GM23338 (cell line): ENCODE measurements around the gene RYR1. TPM values are rescaled to one million over a fixed set of nuclear protein-coding genes. Genes with fewer than 3 reads are reported as not detected.

Source experiments
- ATAC-seq: fragments of 200-7000 bp; cut with Tn5 transposase; 3 replicates; pipeline ENCODE4 v1.9.1; 2020
- DNase-seq: peaks from one replicate; pipeline ENCODE4 v3.0.0-alpha.2; 2015; ENCODE audit warnings: low spot score
- H2AFZ ChIP-seq: fragments of 200-600 bp; sonication (generic); 2 replicates; pipeline ENCODE4 v1.8.0; 2016; ENCODE audit warnings: antibody characterized with exemption, mild to moderate bottlenecking, moderate library complexity
- H3F3A ChIP-seq: fragments of 200-600 bp; sonication (generic); replicated peaks from 2 replicates; pipeline ENCODE4 v1.8.0; 2017; ENCODE audit warnings: antibody characterized with exemption, mixed run types, low read depth
- H3K27ac ChIP-seq: fragments of 200-600 bp; sonication (generic); 2 replicates; pipeline ENCODE4 v1.6.1; 2016; ENCODE audit warnings: low read depth
- H3K27me3 ChIP-seq: fragments of 200-600 bp; sonication (generic); 2 replicates; pipeline ENCODE4 v1.8.0; 2016; ENCODE audit warnings: mild to moderate bottlenecking, mixed run types, moderate library complexity; ENCODE audit not compliant: insufficient read depth
- H3K36me3 ChIP-seq: fragments of 200-600 bp; sonication (generic); 2 replicates; pipeline ENCODE4 v1.8.0; 2016; ENCODE audit warnings: mild to moderate bottlenecking; ENCODE audit not compliant: insufficient read depth
- H3K4me1 ChIP-seq: fragments of 200-600 bp; sonication (generic); 2 replicates; pipeline ENCODE4 v1.8.0; 2016; ENCODE audit warnings: mild to moderate bottlenecking, moderate library complexity; ENCODE audit not compliant: insufficient read depth
- H3K4me2 ChIP-seq: fragments of 200-600 bp; sonication (generic); 2 replicates; pipeline ENCODE4 v1.7.1; 2017; ENCODE audit warnings: mixed run types
- H3K4me3 ChIP-seq: fragments of 200-600 bp; sonication (generic); 2 replicates; pipeline ENCODE4 v1.6.1; 2016; ENCODE audit warnings: mixed run types
- H3K79me2 ChIP-seq: fragments of 200-600 bp; sonication (generic); replicated peaks from 2 replicates; pipeline ENCODE4 v1.8.0; 2017; ENCODE audit warnings: mild to moderate bottlenecking; ENCODE audit not compliant: insufficient read depth
- H3K9me2 ChIP-seq: fragments of 200-600 bp; sonication (generic); 2 replicates; pipeline ENCODE4 v1.8.0; 2017; ENCODE audit not compliant: insufficient read depth
- H4K20me1 ChIP-seq: fragments of 200-600 bp; sonication (generic); replicated peaks from 2 replicates; pipeline ENCODE4 v1.8.0; 2017; ENCODE audit warnings: mild to moderate bottlenecking; ENCODE audit not compliant: insufficient read depth
- H3K27ac Mint-ChIP-seq: 2 replicates; pipeline ENCODE4 v1.8.0; 2020; ENCODE audit warnings: inconsistent platforms, mild to moderate bottlenecking, moderate library complexity, mixed read lengths
- H3K27me3 Mint-ChIP-seq: 3 replicates; pipeline ENCODE4 v1.8.0; 2022; ENCODE audit warnings: low read depth, mild to moderate bottlenecking, moderate library complexity, mixed read lengths, inconsistent platforms; ENCODE audit not compliant: insufficient read depth, poor library complexity
- H3K36me3 Mint-ChIP-seq: 3 replicates; pipeline ENCODE4 v1.8.0; 2021; ENCODE audit warnings: low read depth, mild to moderate bottlenecking, inconsistent platforms, moderate library complexity, mixed read lengths
- H3K4me1 Mint-ChIP-seq: 3 replicates; pipeline ENCODE4 v1.8.0; 2020; ENCODE audit warnings: mild to moderate bottlenecking, inconsistent platforms, mixed read lengths
- H3K4me3 Mint-ChIP-seq: 3 replicates; pipeline ENCODE4 v1.8.0; 2021; ENCODE audit warnings: moderate library complexity, mild to moderate bottlenecking, inconsistent platforms, mixed read lengths
- H3K9me3 Mint-ChIP-seq: 3 replicates; pipeline ENCODE4 v1.8.0; 2020; ENCODE audit warnings: moderate library complexity, mild to moderate bottlenecking, inconsistent platforms, mixed read lengths
- JUNB ChIP-seq: IDR thresholded peaks from one replicate; pipeline ENCODE4 v1.6.1; 2016; ENCODE audit warnings: antibody characterized with exemption; ENCODE audit not compliant: unreplicated experiment
- NANOG ChIP-seq: IDR thresholded peaks from 2 replicates; pipeline ENCODE4 v1.6.1; 2016; ENCODE audit warnings: antibody characterized with exemption, borderline replicate concordance
- POLR2AphosphoS5 ChIP-seq: IDR thresholded peaks from 2 replicates; pipeline ENCODE4 v1.6.1; 2016; ENCODE audit warnings: antibody characterized with exemption, low read depth
- polyA plus RNA-seq: library from polyadenylated mRNA; unstranded; fragments of >200 nt; fragmentation: Nextera tagmentation; extraction: Ambion mirVana; gene quantifications from 2 replicates; pipeline ENCODE4 v1.2.1, GENCODE V29; 2016
- total RNA-seq: library from RNA; depleted of rRNA; stranded (reverse); fragments of >200 nt; shearing (Covaris generic); gene quantifications from 2 replicates; pipeline ENCODE4 v1.2.3, GENCODE V29; 2014
- TF ChIP-seq, protein P1 (sequence below): fragments of 250-450 bp; sonication (Bioruptor Pico); IDR thresholded peaks from 2 replicates; pipeline ENCODE4 v1.5.0; 2020; ENCODE audit warnings: mild to moderate bottlenecking, moderate library complexity
- TF ChIP-seq, protein P2 (sequence below): IDR thresholded peaks from one replicate; pipeline ENCODE4 v1.6.1; 2018; ENCODE audit warnings: antibody characterized with exemption; ENCODE audit not compliant: unreplicated experiment
- TF ChIP-seq, protein P3 (sequence below), 2 experiments: fragments of 200-600 bp in 1 of 2; sonication (generic) in 1 of 2; conservative IDR thresholded peaks; 2 replicates each; pipeline versions ENCODE4 v1.5.1 to v1.6.1; 2016 to 2017; ENCODE audit warnings: antibody characterized with exemption in 2 of 2, low read depth in 2 of 2, mild to moderate bottlenecking in 2 of 2, moderate library complexity in 1 of 2
- TF ChIP-seq, protein P4 (sequence below): IDR thresholded peaks from 2 replicates; pipeline ENCODE4 v1.6.1; 2016; ENCODE audit warnings: antibody characterized with exemption

RYR1 gene
- total and polyA plus RNA-seq, 2 experiments from 2014 or later = 4.0 to 26.7 TPM

DNA sequence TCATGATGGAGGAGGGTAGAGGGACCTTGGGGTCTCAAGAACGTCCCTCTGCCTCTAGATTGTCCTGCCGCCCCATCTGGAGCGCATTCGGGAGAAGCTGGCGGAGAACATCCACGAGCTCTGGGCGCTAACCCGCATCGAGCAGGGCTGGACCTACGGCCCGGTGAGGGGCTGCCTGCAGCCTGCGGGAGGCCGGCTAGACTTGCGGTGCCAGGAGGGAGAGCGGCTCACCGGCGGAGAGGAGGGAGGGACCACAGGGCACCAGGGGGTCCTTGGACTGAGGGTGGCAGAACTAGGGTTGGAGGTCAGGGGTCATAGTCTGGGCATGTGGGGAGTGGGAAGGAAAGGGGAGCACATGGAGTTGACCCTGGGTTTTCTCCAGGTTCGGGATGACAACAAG lies 29.9 kb downstream of the RYR1 start (continued):
- TF ChIP-seq, protein P1, sequence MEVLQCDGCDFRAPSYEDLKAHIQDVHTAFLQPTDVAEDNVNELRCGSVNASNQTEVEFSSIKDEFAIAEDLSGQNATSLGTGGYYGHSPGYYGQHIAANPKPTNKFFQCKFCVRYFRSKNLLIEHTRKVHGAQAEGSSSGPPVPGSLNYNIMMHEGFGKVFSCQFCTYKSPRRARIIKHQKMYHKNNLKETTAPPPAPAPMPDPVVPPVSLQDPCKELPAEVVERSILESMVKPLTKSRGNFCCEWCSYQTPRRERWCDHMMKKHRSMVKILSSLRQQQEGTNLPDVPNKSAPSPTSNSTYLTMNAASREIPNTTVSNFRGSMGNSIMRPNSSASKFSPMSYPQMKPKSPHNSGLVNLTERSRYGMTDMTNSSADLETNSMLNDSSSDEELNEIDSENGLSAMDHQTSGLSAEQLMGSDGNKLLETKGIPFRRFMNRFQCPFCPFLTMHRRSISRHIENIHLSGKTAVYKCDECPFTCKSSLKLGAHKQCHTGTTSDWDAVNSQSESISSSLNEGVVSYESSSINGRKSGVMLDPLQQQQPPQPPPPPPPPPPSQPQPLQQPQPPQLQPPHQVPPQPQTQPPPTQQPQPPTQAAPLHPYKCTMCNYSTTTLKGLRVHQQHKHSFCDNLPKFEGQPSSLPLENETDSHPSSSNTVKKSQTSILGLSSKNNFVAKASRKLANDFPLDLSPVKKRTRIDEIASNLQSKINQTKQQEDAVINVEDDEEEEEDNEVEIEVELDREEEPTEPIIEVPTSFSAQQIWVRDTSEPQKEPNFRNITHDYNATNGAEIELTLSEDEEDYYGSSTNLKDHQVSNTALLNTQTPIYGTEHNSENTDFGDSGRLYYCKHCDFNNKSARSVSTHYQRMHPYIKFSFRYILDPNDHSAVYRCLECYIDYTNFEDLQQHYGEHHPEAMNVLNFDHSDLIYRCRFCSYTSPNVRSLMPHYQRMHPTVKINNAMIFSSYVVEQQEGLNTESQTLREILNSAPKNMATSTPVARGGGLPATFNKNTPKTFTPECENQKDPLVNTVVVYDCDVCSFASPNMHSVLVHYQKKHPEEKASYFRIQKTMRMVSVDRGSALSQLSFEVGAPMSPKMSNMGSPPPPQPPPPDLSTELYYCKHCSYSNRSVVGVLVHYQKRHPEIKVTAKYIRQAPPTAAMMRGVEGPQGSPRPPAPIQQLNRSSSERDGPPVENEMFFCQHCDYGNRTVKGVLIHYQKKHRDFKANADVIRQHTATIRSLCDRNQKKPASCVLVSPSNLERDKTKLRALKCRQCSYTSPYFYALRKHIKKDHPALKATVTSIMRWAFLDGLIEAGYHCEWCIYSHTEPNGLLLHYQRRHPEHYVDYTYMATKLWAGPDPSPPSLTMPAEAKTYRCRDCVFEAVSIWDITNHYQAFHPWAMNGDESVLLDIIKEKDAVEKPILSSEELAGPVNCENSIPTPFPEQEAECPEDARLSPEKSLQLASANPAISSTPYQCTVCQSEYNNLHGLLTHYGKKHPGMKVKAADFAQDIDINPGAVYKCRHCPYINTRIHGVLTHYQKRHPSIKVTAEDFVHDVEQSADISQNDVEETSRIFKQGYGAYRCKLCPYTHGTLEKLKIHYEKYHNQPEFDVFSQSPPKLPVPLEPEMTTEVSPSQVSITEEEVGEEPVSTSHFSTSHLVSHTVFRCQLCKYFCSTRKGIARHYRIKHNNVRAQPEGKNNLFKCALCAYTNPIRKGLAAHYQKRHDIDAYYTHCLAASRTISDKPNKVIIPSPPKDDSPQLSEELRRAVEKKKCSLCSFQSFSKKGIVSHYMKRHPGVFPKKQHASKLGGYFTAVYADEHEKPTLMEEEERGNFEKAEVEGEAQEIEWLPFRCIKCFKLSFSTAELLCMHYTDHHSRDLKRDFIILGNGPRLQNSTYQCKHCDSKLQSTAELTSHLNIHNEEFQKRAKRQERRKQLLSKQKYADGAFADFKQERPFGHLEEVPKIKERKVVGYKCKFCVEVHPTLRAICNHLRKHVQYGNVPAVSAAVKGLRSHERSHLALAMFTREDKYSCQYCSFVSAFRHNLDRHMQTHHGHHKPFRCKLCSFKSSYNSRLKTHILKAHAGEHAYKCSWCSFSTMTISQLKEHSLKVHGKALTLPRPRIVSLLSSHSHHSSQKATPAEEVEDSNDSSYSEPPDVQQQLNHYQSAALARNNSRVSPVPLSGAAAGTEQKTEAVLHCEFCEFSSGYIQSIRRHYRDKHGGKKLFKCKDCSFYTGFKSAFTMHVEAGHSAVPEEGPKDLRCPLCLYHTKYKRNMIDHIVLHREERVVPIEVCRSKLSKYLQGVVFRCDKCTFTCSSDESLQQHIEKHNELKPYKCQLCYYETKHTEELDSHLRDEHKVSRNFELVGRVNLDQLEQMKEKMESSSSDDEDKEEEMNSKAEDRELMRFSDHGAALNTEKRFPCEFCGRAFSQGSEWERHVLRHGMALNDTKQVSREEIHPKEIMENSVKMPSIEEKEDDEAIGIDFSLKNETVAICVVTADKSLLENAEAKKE (CRISPR knock-in tag) = no peak
- TF ChIP-seq, protein P2, sequence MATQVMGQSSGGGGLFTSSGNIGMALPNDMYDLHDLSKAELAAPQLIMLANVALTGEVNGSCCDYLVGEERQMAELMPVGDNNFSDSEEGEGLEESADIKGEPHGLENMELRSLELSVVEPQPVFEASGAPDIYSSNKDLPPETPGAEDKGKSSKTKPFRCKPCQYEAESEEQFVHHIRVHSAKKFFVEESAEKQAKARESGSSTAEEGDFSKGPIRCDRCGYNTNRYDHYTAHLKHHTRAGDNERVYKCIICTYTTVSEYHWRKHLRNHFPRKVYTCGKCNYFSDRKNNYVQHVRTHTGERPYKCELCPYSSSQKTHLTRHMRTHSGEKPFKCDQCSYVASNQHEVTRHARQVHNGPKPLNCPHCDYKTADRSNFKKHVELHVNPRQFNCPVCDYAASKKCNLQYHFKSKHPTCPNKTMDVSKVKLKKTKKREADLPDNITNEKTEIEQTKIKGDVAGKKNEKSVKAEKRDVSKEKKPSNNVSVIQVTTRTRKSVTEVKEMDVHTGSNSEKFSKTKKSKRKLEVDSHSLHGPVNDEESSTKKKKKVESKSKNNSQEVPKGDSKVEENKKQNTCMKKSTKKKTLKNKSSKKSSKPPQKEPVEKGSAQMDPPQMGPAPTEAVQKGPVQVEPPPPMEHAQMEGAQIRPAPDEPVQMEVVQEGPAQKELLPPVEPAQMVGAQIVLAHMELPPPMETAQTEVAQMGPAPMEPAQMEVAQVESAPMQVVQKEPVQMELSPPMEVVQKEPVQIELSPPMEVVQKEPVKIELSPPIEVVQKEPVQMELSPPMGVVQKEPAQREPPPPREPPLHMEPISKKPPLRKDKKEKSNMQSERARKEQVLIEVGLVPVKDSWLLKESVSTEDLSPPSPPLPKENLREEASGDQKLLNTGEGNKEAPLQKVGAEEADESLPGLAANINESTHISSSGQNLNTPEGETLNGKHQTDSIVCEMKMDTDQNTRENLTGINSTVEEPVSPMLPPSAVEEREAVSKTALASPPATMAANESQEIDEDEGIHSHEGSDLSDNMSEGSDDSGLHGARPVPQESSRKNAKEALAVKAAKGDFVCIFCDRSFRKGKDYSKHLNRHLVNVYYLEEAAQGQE = no peak
- no peak for TF ChIP-seq JUNB

DNA sequence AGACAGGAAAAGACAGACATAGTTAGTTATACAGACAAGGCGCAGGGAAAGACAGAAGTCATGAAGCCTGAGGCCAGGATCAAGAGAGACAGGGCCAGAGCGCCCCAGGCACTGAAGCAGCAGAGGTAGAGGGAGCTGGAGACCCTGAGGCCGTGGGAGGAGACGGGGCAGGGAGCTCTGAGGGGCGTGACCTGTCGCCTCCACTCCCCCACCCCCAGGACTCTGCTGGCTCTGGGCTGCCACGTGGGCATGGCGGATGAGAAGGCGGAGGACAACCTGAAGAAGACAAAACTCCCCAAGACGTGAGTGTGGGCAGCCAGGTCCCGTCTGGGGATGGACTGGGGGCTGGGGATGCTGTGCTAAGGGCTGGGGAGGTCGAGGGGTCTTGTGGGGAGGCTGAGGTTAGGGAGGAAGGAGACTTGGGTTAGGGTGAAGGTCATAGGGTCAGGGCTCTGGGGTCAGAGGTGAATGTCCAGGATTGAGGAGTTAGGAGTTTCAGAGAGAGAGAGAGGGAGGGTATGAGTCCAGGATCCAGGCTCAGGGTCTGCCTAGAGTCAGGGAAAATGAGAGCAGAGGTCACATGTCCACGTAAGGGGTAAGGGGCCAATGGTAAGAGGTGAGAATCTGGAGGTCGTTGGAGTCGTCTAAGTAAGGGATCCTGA lies 31.1 kb downstream of the RYR1 start:
- H3K36me3 ChIP-seq = peaks cover 30% of the 10 kb centered on the region
- TF ChIP-seq NANOG = no peak
- TF ChIP-seq JUNB = no peak
- TF ChIP-seq, protein P3, sequence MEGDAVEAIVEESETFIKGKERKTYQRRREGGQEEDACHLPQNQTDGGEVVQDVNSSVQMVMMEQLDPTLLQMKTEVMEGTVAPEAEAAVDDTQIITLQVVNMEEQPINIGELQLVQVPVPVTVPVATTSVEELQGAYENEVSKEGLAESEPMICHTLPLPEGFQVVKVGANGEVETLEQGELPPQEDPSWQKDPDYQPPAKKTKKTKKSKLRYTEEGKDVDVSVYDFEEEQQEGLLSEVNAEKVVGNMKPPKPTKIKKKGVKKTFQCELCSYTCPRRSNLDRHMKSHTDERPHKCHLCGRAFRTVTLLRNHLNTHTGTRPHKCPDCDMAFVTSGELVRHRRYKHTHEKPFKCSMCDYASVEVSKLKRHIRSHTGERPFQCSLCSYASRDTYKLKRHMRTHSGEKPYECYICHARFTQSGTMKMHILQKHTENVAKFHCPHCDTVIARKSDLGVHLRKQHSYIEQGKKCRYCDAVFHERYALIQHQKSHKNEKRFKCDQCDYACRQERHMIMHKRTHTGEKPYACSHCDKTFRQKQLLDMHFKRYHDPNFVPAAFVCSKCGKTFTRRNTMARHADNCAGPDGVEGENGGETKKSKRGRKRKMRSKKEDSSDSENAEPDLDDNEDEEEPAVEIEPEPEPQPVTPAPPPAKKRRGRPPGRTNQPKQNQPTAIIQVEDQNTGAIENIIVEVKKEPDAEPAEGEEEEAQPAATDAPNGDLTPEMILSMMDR (conservative IDR thresholded peaks at IDR 0.05; ENCODE audit: low read depth in 2 of 2) = no peak
- TF ChIP-seq POLR2AphosphoS5 = no peak
- TF ChIP-seq, protein P4, sequence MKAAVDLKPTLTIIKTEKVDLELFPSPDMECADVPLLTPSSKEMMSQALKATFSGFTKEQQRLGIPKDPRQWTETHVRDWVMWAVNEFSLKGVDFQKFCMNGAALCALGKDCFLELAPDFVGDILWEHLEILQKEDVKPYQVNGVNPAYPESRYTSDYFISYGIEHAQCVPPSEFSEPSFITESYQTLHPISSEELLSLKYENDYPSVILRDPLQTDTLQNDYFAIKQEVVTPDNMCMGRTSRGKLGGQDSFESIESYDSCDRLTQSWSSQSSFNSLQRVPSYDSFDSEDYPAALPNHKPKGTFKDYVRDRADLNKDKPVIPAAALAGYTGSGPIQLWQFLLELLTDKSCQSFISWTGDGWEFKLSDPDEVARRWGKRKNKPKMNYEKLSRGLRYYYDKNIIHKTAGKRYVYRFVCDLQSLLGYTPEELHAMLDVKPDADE = no peak
- H4K20me1 ChIP-seq = no peaks in the 10 kb centered on the region
- peaks cover 2% of the 10 kb centered on the region for H3K27me3 Mint-ChIP-seq
- peak; percentile 65 for ATAC-seq
- H3K27ac Mint-ChIP-seq = no peak overlapping the region
- H3K4me1 Mint-ChIP-seq = no peaks in the 10 kb centered on the region
- H3K4me3 ChIP-seq = no peak overlapping the region
- no peaks in the 10 kb centered on the region for H3F3A ChIP-seq
- H3K27ac ChIP-seq = no peak overlapping the region
- H3K4me2 ChIP-seq = no peak overlapping the region
- H3K27me3 ChIP-seq = no peaks in the 10 kb centered on the region
- H3K4me3 Mint-ChIP-seq = no peak overlapping the region
- no peaks in the 10 kb centered on the region for H3K79me2 ChIP-seq
- no peak overlapping the region for H2AFZ ChIP-seq
- no peaks in the 10 kb centered on the region for H3K4me1 ChIP-seq
- H3K9me3 Mint-ChIP-seq = no peaks in the 10 kb centered on the region
- no peak for DNase-seq
- peaks cover 52% of the 10 kb centered on the region for H3K36me3 Mint-ChIP-seq
- no peaks in the 10 kb centered on the region for H3K9me2 ChIP-seq
